A172 (cell line): ENCODE data around the gene CROT. TPM values are rescaled to one million over a fixed set of nuclear protein-coding genes. Genes with fewer than 3 reads are reported as not detected.

Experiments
- DNase-seq: peaks from one replicate; pipeline ENCODE4 v3.0.0-alpha.2; 2015; ENCODE audit warnings: low spot score
- total RNA-seq: library from RNA; depleted of rRNA; stranded (reverse); fragments of >200 nt; shearing (Covaris generic); gene quantifications from 2 replicates; pipeline ENCODE4 v1.2.3, GENCODE V29; 2014; rRNA removed

The CROT gene
- 22.2 and 28.5 TPM in 2 replicates for total RNA-seq

DNA sequence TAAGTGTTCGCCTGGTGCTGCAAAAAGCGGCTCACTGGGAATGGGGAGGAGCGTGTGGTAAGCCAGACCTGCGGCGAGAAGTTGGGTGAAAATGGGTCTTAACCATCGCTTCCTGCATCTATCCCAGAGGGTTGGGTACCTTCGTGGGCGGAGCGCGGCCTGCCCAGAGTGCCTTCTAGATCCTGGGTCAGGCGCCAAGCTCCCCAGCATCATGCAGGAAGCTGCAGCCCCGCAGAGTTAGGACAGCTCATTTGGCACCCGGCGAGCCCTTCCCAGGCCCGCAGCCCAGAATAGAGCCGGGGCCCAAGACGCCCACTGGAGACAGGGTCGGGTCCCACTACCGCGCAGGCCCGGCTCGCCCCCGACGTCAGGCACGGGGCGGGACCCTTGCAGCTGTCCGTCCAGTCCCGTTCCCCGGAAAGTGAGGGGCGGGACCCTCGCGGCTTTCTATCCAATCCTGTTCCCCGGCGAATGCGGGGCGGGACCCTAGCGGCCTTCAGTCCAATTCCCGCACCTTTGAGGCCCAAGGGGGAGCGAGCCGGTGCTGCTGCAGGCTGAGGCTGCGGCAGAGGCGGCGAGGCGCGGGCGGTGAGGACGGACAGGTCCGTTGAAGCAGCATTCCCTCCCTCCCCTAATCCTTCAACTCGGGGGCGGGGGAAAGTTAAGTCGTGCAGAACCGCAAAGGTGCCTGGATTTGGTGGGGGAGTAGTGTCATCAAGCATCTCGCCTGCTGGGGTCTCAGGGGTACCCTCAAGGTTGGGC, at the start of gene CROT:
Gene CROT (plus strand): TSS at position 499 of the 762 bp plus-strand sequence. CDS start 3,405 bp downstream, outside the sequence.
- DNase-seq: peak; percentile 93

DNA sequence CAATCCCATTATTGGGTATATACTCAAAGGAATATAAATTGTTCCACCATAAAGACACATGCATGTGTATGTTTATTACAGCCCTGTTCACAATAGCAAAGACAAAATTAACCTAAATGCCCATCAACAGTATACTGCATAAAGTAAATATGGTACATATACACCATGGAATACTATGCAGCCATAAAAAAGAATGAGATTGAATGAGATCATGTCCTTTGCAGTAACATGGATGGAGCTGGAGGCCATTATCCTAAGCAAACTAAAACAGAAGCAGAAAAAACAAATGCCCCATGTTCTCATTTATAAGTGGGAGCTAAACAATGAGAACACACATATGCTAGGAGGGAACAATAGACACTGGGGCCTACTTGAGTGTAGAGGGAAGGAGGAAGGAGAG, 44.7 kb upstream of the CROT start:
- DNase-seq: no peak

DNA sequence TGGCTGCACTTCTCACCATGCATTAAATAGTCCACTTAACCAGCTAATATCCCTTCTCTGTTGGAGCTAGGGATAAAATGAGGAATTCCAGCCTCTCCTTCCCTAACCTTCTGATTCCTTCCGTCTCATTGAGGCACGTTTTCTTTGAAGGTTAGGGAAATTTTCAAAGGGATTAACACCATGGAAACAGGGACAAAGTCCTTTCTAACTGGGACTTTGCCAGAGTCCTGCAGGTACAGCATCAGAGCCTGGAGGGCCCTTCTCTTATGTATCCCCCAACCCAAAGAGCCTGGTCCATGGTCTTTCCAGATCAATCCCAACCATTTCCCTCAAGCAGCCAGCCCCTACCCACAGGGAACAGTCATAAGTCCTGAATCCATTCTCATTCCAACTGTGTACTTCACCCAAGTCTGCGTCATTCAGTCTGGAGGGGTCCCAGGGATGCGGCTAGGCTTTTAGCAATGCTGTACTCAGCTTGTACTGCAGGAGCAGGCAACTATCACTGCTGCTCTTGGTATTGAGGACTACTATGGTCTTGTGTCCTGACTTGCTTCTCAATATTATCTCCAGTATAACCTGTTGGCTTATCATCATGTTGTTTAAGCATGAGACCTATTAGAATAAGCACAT, 34.6 kb upstream of the CROT start:
- no peak for DNase-seq

GRCh38 chr7:87312215-87312865, 33.1 kb upstream of the CROT start:
- peak; percentile 54 for DNase-seq

GRCh38 chr7:87316097-87316700, 29.3 kb upstream of the CROT start:
- DNase-seq: no peak

GRCh38 chr7:87316846-87317552, 28.5 kb upstream of the CROT start:
- peak; percentile 54 for DNase-seq

DNA sequence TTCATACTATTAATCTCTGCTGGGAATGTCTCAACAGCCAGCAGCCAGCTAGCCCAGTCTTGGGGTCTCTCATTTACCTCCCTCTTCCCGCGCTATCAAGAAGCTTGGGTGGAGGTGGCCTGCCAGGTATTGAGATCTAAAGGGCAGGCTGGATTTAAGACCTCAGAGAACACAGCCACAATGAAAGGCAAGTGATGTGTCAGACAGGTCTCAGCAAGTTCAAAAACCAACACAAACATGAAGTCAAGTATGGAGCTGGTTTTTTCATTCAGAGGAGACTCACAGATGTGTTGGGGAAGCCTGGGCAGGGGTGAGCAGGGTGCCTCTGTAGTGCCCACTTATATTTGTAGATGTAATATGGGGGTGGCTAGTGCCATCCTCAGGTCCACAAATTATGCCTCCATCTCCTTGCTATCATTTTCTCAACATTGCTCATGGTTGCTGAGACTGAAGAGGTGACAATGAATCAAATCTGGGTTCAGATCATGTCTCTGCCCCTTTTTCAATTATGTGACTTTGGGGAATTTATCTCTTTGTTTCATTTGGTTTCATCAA, 27.7 kb upstream of the CROT start:
- no peak for DNase-seq

DNA sequence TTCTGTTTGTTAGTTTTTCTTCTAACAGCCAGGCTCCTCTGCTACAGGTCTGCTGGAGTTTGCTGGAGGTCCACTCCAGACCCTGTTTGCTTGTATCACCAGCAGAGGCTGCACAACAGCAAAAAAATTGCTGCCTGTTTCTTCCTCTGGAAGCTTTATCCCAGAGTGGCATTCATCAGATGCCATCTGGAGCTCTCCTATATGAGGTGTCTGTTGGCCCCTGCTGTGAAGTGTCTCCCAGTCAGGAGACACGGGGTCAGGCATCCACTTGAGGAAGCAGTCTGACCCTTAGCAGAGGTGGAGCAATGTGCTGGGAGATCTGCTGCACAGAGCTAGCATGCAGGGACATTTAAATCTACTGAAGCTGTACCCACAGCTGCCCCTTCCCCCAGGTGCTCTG, 26.7 kb upstream of the CROT start:
- peak; percentile 69 for DNase-seq

DNA sequence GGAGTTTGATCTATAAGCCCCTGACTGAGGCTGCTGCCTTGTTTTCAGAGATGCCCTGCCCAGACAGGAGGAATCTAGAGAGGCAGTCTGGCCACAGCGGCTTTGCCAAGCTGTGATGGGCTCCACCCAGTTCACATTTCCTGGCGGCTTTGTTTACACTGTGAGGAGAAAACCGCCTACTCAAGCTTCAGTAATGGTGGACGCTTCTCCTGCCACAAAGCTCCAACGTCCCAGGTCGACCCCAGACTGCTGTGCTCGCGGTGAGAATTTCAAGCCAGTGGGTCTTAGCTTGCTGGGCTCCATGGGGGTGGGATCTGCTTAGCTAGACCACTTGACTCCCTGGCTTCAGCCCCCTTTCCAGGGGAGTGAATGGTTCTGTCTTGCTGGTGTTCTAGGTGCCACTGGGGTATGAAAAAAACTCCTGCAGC, 26.3 kb upstream of the CROT start:
- DNase-seq: peak; percentile 65

DNA sequence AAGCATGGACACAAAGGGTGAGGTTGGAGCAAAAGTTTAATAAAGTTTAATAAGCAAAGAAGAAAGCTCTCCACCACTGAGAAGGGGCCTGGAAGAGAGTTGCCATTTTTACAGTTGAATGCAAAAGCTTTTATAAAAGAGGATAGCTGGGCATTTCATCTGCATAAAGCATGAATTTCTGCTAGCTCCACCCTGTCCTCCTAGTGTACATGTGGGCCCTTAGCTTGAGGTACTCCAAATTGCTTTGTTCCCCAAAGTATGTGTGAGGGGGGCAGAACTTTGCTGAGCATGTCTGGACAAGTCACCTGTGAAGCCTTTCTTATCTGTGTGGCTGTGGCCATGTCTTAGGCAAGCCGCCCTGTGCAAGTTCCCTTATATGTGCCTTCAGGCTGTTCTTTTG, 22.6 kb upstream of the CROT start:
- DNase-seq: no peak

- no peak for DNase-seq
These were observed 19.7 kb upstream of the CROT start for GRCh38 chr7:87325576-87326370.

GRCh38 chr7:87328281-87328680, 17.2 kb upstream of the CROT start:
- DNase-seq: no peak

DNA sequence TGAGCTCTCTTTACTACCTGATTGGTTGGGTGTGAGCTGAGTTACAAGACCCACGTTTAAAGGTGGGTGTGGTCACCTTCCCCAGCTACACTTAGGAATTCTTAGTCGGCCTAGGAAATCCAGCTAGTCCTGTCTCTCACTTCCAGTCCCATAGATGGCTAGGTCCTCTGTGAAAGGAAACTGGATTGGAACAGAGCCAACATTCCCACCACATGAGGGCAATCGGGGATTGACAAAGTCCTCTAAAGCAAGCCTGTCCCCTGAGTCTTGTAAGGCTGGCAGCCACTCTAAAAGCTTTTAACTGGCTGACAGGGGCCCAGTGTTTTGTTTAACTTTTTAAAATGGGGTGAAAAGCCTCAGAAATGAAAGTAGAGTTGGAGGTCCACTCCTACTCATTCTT, 15.1 kb upstream of the CROT start:
- no peak for DNase-seq

DNA sequence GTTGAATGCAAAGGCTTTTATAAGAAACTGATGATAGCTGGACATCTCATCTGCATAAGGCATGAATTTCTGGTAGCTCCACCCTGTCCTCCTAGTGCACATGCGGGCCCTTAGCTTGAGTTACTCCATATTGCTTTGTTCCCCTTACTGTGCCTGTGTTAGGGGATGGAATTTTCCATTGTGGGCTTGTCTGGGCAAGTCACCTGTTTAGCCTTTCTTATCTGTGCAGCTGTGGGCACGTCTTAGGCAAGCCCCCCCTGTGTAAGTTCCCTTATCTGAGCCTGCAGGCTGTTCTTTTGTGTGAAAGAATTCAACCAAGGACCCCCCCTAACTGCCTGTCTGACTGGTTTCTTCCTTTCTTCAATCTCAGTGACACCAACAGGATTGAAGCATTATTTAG, 14.5 kb upstream of the CROT start:
- no peak for DNase-seq

DNA sequence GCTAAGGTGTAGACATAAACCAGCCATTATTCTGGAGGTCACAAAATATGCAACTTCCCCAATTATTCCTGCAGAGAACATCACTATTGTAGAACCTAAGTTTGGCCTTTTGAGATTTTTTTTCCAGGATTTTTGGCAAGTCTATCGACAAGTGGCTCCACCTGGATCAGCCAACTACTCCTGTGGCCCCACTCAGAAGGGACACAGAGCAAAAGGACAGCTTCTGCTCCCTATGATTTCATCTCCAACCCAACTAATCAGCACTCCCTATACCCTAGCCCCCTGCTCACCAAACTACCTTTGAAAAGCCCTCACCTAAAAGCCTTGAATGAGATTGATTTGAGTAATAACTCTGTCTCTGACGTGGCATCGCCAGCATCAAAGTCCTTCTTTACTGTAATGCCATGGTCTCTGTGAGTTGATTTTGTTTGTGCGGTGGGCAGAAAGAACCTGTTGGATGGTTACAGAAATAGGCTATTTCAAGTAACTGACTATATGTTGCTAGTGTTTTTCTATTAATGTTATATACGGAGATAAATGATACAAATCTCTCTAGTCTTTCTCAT, 13.7 kb upstream of the CROT start:
- DNase-seq: no peak

DNA sequence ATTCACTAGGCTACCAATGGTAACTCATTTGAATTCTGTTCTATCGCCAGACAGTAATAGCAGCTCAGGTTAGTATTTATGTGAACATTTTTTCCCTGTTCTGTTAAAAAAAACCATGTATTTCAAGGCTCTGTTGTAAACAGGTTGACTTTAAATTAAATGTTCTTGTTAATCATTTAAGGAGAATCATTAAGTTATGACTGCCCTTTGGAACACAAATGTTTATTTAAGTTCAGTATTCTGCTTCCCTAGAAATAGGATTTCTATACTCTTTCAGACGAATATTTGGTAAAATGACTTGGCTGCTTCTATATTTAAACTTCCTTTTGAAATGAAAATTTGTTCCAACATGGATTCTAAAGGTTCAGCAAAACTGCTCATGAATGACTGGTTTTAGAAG, 13.1 kb upstream of the CROT start:
- no peak for DNase-seq

GRCh38 chr7:87336136-87336535, 9.3 kb upstream of the CROT start:
- DNase-seq: no peak

GRCh38 chr7:87337331-87337730, 8.1 kb upstream of the CROT start:
- no peak for DNase-seq

- DNase-seq: peak; percentile 27
These were observed 6.0 kb upstream of the CROT start for GRCh38 chr7:87339373-87339897.

DNA sequence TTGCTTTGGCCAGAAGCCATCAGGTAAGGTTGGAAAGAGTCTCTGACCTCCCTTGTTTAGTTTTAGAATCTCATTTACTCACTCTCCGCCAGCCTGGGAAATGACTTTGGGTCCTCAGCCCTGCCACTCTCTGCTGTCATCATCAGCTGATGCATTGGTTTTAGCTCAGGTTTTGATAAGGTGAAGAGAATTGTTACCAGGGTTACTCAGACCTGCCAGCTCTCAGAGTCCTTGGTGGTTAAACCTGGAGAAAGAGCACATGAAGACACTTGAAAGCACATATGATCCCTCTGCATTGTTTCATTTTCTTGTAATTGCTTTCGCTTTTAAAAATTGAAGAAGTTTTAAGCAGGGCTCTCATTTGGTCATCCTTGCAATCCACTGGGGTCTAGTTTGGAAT, 4.0 kb upstream of the CROT start:
- DNase-seq: no peak
